Glomerular endothelial cell (primary cell): Measurements from ENCODE around the gene CRTAC1. TPM values are rescaled to one million over a fixed set of nuclear protein-coding genes. Genes with fewer than 3 reads are reported as not detected.

ENCODE experiments used
- DNase-seq: peaks from one replicate; pipeline ENCODE4 v3.0.0-alpha.2; 2011; ENCODE audit warnings: low read depth, low spot score; ENCODE audit errors: extremely low read depth
- total RNA-seq: library from RNA; depleted of rRNA; stranded (reverse); fragments of >200 nt; gene quantifications from 2 replicates; pipeline ENCODE4 v1.2.3, GENCODE V29; 2015

CRTAC1 gene
- total RNA-seq, 1 donor from 2014 or later, result 1.6 TPM

- no peak for DNase-seq
Observed at GRCh38 chr10:97925308-97925938, 105.0 kb downstream of the CRTAC1 start.

GRCh38 chr10:97924678-97925077, 105.7 kb downstream of the CRTAC1 start:
- no peak for DNase-seq

GRCh38 chr10:97923476-97923875, 106.9 kb downstream of the CRTAC1 start:
- no peak for DNase-seq

GRCh38 chr10:97923057-97923456, 107.4 kb downstream of the CRTAC1 start:
- no peak for DNase-seq

- DNase-seq, result no peak
Observed at GRCh38 chr10:97922022-97922758, 108.2 kb downstream of the CRTAC1 start.

- DNase-seq, result no peak
Observed at GRCh38 chr10:97921581-97922021, 108.8 kb downstream of the CRTAC1 start.

- DNase-seq, result no peak
Observed at GRCh38 chr10:97920865-97921264, 109.6 kb downstream of the CRTAC1 start.

- DNase-seq, result no peak
Observed at GRCh38 chr10:97919012-97919411, 111.4 kb downstream of the CRTAC1 start.

- DNase-seq, result no peak
Observed at GRCh38 chr10:97916586-97916985, 113.8 kb downstream of the CRTAC1 start.

- no peak for DNase-seq
Observed at GRCh38 chr10:97915346-97916131, 114.9 kb downstream of the CRTAC1 start.

- DNase-seq, result no peak
Observed at GRCh38 chr10:97914837-97915211, 115.6 kb downstream of the CRTAC1 start.

- no peak for DNase-seq
Observed at GRCh38 chr10:97914171-97914836, 116.1 kb downstream of the CRTAC1 start.

GRCh38 chr10:97913614-97914013, 116.8 kb downstream of the CRTAC1 start:
- DNase-seq, result no peak

GRCh38 chr10:97913193-97913592, 117.2 kb downstream of the CRTAC1 start:
- no peak for DNase-seq

- no peak for DNase-seq
Observed at GRCh38 chr10:97911217-97911616, 119.2 kb downstream of the CRTAC1 start.

- no peak for DNase-seq
Observed at GRCh38 chr10:97910661-97911060, 119.8 kb downstream of the CRTAC1 start.

- no peak for DNase-seq
Observed at GRCh38 chr10:97907830-97908229, 122.6 kb downstream of the CRTAC1 start.

GRCh38 chr10:97907211-97907610, 123.2 kb downstream of the CRTAC1 start:
- DNase-seq, result no peak

GRCh38 chr10:97905276-97905675, 125.1 kb downstream of the CRTAC1 start:
- no peak for DNase-seq

GRCh38 chr10:97904576-97904975, 125.8 kb downstream of the CRTAC1 start:
- no peak for DNase-seq

GRCh38 chr10:97904018-97904381, 126.4 kb downstream of the CRTAC1 start:
- no peak for DNase-seq
